Forelimb muscle (tissue), 1 donor: Measurements from ENCODE around the gene RIPPLY3. TPM values are rescaled to one million over a fixed set of nuclear protein-coding genes. Genes with fewer than 3 reads are reported as not detected.
"Not testable (repeated sequence)": the region's sequence is repeated elsewhere in the genome, so short reads cannot be mapped to it uniquely, and the experiment has no call there.

Experiments used
- DNase-seq: peaks from one replicate; pipeline ENCODE4 v3.0.0-alpha.2; 2013; ENCODE audit warnings: low read depth
- polyA plus RNA-seq: library from polyadenylated mRNA; unstranded; fragments of 120-200 nt; gene quantifications from one replicate; pipeline ENCODE4 v1.2.1, GENCODE V29; 2013; ENCODE audit not compliant: insufficient read length

The RIPPLY3 gene
- polyA plus RNA-seq, 1 donor = 0.11 TPM

DNA sequence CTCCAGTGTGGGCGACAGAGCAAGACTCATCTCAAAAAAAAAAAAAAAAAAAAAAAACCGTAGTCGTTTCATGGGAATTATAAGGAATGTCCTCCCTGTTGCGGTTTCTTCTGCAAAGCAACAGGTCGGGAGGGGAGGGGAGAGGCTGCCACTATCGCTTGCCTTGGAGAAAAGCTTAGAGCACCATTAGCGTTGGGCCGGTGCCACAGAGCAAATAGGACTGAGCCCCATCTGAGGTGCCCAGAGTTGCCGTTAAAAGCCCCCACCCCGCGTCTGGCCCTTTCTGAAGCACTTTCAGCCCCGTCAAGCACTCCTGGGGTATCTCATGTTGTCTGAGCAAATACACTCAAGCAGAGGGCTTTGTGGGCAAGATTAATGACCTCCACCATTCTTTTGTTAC is 2.2 kb downstream of the RIPPLY3 start:
- DNase-seq = no peak

DNA sequence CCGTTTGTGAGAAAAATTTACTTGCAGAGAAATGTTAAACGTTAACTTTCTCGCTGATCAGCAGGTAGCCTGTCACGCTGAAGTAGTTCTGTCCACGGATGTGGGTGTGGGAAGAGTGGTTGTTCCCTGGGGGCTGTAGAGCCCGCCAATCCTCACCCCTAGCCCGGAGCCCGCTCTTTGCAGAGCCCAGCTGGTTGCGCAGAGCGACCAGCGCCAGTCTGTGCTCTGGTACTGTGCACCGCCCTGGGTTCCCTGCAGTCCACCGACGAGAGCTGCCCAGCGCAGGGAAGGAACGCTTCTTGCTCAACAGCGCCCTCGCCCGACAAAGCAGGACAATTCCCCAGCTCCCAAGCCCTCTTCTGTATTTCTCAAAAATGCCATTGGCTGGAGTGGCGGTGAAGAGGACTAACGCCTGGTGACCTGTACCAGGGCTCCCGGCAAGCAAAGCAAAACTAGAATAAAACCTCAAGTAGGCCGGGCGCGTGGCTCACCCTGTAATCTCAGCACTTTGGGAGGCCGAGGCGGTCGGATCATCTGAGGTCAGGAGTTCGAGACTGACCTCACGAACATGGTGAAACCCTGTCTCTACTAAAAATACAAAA is 3.3 kb downstream of the RIPPLY3 start:
- DNase-seq = no peak

- no peak for DNase-seq
Measured at GRCh38 chr21:37017951-37018679, 11.6 kb downstream of the RIPPLY3 start.

- DNase-seq = no peak
Measured at GRCh38 chr21:37026499-37026898, 20.0 kb downstream of the RIPPLY3 start.

GRCh38 chr21:37028570-37028969 is 22.1 kb downstream of the RIPPLY3 start:
- DNase-seq = no peak

GRCh38 chr21:37030864-37031263 is 24.4 kb downstream of the RIPPLY3 start:
- DNase-seq = no peak

DNA sequence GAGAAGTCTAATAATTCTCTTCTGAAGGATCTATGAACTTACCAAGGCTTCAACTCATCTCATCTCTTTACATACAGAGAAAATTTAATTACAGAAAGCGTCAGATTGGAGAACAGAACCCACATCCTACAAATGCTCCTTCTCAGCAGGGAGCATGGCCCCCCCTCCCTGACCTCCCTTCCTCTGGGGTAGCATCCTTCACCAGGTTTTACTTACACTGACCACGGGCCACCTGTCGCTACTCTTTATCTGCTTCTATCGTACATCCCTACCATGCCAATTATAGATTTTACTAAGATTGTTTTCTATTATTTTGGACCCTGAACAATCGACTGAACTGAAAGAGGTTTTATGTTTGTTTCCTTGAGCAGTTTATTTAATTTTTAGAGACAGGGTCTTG is 25.8 kb downstream of the RIPPLY3 start:
- DNase-seq = no peak

DNA sequence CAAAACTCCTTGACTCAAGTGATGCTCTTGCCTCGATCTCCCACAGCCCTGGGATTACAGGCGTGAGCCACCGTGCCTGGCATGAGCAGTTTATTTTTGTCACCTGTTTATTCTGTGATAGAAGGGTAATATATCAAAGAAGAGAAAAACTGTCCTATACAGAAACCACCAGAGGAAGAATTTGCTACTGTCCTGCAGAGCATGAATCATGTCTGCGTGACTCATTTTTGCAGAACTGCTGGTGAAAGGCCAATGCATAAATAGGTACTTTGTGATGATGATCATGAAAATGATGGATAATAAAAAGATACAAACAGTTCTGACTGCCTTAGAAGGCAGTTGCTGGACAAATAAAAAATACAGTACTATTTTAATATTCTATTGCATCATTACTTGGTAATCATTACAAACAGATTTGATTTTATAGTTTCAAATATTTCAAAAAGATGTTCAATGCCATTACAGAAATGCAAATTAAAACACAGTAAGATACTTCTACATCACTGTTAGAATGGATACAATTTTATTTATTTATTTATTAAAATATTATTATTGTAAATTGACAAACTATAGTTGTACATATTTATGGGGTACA is 26.5 kb downstream of the RIPPLY3 start:
- DNase-seq = no peak

- not testable (repeated sequence) for DNase-seq
Measured at GRCh38 chr21:37034394-37034793, 27.9 kb downstream of the RIPPLY3 start.

DNA sequence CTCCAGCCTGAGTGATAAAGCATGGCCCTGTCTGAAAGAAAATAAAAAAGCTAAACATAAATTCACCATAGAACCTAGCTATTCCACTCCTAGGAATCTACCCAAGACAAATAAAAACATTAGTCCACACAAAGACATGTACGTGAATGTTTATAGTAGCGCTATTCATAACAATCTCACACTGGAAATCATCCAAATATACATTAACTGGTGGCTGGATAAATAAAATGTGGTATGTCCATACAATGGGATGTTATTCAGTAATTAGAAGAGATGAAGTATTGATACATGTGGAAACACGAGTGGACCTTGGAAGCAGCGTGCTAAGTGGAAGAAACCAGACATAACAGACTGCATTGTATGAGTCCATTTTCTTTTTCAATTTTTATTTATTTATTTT is 29.7 kb downstream of the RIPPLY3 start:
- DNase-seq = no peak

DNA sequence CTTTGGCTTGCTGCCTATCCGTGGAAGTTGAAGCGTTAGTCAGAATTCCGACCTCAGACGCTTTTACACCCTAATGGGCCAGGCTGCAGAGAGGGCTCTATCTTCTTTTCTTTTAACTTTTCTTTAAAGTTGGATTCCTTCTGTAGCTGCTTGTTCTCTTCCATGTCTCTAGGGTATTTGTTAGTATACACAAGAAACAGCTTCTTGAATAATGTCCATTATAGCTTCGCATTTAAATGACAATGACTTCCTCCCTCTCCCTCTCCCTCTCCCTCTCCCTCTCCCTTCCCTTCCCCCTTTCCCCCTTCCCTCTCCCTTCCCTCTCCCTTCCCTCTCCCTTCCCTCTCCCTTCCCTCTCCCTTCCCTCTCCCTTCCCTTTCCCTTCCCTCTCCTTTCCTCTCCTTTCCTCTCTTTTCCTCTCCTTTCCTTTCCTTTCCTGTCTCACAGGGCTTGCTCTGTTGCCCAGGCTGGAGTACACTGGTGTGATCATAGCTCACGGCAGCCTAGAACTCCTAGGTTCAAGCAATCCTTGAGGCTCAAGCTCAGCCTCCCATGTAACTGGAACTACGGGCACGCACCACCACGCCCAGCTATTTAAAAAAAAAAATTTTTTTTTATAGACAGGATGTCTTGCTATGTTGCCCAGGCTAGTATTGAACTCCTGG is 33.0 kb downstream of the RIPPLY3 start:
- DNase-seq = no peak

GRCh38 chr21:37040212-37040611 is 33.7 kb downstream of the RIPPLY3 start:
- no peak for DNase-seq

DNA sequence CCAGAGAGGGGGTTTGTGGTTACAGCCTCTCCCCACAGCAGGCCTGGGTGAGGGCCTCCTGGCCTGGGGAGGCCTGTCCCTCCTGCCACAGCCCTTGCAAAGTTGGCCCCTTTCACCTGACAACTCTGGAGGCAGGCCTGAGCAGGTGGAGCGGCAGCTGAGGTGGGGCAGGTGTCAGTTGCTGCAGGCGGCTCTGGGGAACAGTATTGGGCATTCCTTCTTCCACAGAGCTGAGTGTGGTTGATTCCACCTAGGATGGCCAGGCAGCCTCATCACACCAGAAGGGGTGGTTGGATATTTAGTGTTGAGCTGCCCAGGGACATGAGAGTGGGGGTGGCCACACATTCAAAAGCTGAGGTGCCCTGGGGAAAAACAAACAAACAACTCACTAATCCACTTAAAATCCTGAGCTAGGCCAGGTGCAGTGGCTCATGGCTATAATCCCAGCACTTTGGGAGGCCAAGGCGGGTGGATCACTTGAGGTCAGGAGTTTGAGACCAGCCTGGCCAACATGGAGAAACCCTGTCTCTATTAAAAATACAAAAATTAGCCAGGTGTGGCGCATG is 35.3 kb downstream of the RIPPLY3 start:
- no peak for DNase-seq

DNA sequence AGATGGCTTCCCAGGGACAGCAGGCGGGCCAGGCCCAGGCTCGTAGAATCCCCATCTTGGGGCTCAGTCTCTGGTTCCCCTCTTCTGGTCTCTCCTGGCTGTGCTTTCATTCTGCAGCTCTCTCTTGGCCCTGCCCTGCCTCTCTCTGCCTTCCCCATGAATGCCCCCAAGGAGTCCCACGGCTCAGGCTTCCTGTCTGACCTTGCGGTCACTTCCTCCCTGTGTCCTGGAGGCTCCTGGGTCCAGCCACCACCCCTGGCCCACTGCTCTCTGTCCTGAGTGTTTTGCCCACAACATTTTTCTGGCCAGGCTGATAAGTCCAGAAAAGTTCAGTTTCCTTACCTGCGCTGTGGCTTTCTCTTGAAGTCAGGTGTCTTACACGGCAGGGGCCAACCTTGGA is 37.3 kb downstream of the RIPPLY3 start:
- no peak for DNase-seq

GRCh38 chr21:37044643-37045042 is 38.1 kb downstream of the RIPPLY3 start:
- DNase-seq = no peak

GRCh38 chr21:37045149-37045548 is 38.6 kb downstream of the RIPPLY3 start:
- DNase-seq = no peak

DNA sequence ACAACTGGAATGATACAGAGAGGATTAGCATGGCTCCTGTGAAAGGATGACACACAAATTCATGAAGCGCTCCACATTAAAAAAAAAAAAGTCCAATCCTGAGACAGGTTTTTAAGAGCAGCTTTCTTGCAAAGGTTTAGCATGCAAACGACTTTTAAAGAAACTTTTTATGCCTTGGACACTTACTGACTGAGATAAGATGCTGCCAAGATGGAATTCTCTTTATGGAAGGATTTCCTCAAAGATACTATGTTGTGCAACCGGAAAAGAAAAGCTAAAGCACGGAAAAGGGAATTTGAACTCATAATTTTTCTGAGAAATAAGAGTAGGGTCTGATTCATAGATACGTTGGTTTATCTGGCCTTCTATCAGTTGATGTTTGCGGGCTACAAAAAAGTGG is 39.1 kb downstream of the RIPPLY3 start:
- no peak for DNase-seq

DNA sequence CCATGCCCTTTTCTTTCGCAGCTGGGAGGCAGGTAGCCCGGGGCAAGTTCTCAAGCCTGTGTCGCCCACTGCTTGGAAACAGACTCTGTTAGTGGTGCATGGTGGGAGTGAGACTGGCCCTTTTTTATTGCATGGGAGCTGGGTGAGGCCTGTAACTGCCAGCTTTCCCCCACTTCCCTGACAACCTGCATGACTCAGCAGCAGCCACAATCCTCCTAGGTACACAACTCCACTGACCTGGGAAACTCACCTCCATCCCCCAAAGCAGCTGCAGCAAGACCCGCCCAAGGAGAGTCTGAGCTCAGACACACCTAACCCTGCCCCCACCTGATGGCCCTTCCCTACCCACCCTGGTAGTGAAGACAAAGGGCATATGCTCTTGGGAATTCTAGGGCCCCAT is 40.6 kb downstream of the RIPPLY3 start:
- no peak for DNase-seq

GRCh38 chr21:37049741-37050140 is 43.2 kb downstream of the RIPPLY3 start:
- not testable (repeated sequence) for DNase-seq

DNA sequence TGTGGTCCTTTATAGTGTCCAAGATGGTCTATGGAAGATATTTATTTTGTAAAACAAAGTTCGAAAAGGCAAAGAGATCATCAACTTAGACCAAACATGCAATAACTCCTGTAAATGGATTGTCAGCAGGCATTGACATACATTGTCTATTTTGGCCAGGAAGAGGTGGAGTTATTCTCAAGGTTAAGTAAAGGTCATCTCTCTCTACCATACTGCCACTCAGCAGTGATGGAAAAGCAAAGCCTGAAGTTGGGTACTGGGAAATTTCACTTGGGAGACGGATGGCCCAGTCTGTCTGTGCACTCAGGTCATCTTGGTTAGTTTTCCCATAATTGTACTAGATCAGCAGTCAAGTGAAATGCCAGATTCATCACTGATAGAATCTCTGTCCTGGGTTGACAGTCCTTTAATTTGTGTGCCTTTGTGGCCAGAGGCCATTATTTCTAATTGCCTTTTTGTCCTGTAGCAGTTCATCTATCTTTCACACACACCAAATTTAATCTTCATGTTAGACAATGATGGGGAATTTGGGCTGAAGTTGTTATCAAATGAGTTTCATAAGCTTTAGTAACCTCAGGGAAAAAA is 48.9 kb downstream of the RIPPLY3 start:
- no peak for DNase-seq

GRCh38 chr21:37057614-37058013 is 51.1 kb downstream of the RIPPLY3 start:
- no peak for DNase-seq

DNA sequence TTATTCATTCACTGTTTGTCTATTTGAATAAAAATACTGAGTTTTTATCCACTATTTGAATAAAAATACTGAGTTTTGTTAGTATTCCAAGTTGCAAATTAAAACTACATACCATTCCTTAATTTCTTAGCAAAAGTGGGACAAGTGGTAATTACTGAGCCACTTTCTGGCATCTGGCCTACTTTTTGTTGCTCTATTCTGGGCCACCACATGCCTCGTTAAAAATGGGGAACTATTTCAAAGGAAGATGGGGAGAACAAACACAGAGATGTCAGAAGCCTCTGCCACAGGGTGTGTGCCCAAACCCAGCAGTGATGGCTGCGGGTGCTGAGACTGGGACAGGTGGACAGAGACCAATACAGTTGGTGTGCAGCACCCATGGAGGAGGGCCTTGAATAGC is 51.8 kb downstream of the RIPPLY3 start:
- DNase-seq = no peak
